ENCODE data around the gene KRTAP9-7. TPM values are rescaled to one million over a fixed set of nuclear protein-coding genes. Genes with fewer than 3 reads are reported as not detected.

The KRTAP9-7 gene
- polyA plus RNA-seq, 1 donor (not counting 4 experiments of a cell fraction or from before 2014, with no cell fraction given): not detected

- Histone ChIP-seq H3K4me2 (ENCODE audit: control insufficient read depth, extremely low read depth, insufficient read depth, low read depth, low read length) (no peak overlapping the region), H3K9me3 (ENCODE audit: control insufficient read depth, low read depth, low read length) (no peaks in the 10 kb centered on the region), H3K27ac (ENCODE audit: control insufficient read depth, insufficient read depth, low read length) (no peak overlapping the region), H4K20me1 (ENCODE audit: control insufficient read depth, extremely low read depth, insufficient read depth, low read length) (no peaks in the 10 kb centered on the region), H2AFZ (ENCODE audit: control insufficient read depth, low read length) (no peak overlapping the region), H3K9me1 (ENCODE audit: control insufficient read depth, extremely low read depth, insufficient read depth, low read length) (no peaks in the 10 kb centered on the region), H3K9ac (ENCODE audit: control insufficient read depth, extremely low read depth, insufficient read depth, low read length) (no peak overlapping the region), H3K36me3 (ENCODE audit: control insufficient read depth in 2 of 2, extremely low read depth in 1 of 2, insufficient read depth in 2 of 2, low read length in 2 of 2) (no peaks in the 10 kb centered on the region), H3K79me2 (ENCODE audit: control insufficient read depth, insufficient read depth, low read length) (no peaks in the 10 kb centered on the region), H3K4me1 (ENCODE audit: control insufficient read depth, extremely low read depth, insufficient read depth, low read length) (peaks cover 7% of the 10 kb centered on the region), H3K4me3 (ENCODE audit: control insufficient read depth in 2 of 3, extremely low read depth in 1 of 3, insufficient read depth in 2 of 3, low read depth in 1 of 3, low read length in 3 of 3) (no peak overlapping the region), H3K27me3 (ENCODE audit: control insufficient read depth, extremely low read depth, insufficient read depth, low read length) (no peaks in the 10 kb centered on the region)
- no peak for FAIRE-seq
- no peak for TF ChIP-seq CTCF (optimal IDR thresholded peaks at IDR 0.05 in 1 of 3, IDR thresholded peaks at IDR 0.05 in 1 of 3, conservative IDR thresholded peaks at IDR 0.05 in 1 of 3; ENCODE audit: extremely low read depth in 1 of 3, insufficient read depth in 2 of 3, low read length in 3 of 3)
- TF ChIP-seq EZH2 (IDR thresholded peaks at IDR 0.05; ENCODE audit: low read length): no peak
- DNase-seq (ENCODE audit: low read depth, low spot score): no peak
- dilution Hi-C loops (cut with MboI; ENCODE audit: extremely low pct_ligation_motif_present, low sequenced_read_pairs): no loop called here
Observed at GRCh38 chr17:41307647-41308046, 32.1 kb downstream of the KRTAP9-7 start.

GRCh38 chr17:41308251-41308917, 32.9 kb downstream of the KRTAP9-7 start:
- Histone ChIP-seq H3K9me1 (ENCODE audit: control insufficient read depth, extremely low read depth, insufficient read depth, low read length) (no peaks in the 10 kb centered on the region), H3K4me1 (ENCODE audit: control insufficient read depth, extremely low read depth, insufficient read depth, low read length) (peaks cover 6% of the 10 kb centered on the region), H3K79me2 (ENCODE audit: control insufficient read depth, insufficient read depth, low read length) (no peaks in the 10 kb centered on the region), H2AFZ (ENCODE audit: control insufficient read depth, low read length) (peak overlapping the region; percentile 89), H3K4me2 (ENCODE audit: control insufficient read depth, extremely low read depth, insufficient read depth, low read depth, low read length) (peak overlapping the region; percentile 25), H3K27ac (ENCODE audit: control insufficient read depth, insufficient read depth, low read length) (no peak overlapping the region), H3K9ac (ENCODE audit: control insufficient read depth, extremely low read depth, insufficient read depth, low read length) (no peak overlapping the region), H3K9me3 (ENCODE audit: control insufficient read depth, low read depth, low read length) (no peaks in the 10 kb centered on the region), H3K27me3 (ENCODE audit: control insufficient read depth, extremely low read depth, insufficient read depth, low read length) (no peaks in the 10 kb centered on the region), H3K36me3 (ENCODE audit: control insufficient read depth in 2 of 2, extremely low read depth in 1 of 2, insufficient read depth in 2 of 2, low read length in 2 of 2) (no peaks in the 10 kb centered on the region), H3K4me3 (ENCODE audit: control insufficient read depth in 2 of 3, extremely low read depth in 1 of 3, insufficient read depth in 2 of 3, low read depth in 1 of 3, low read length in 3 of 3) (no peak overlapping the region), H4K20me1 (ENCODE audit: control insufficient read depth, extremely low read depth, insufficient read depth, low read length) (no peaks in the 10 kb centered on the region)
- dilution Hi-C loops (cut with MboI; ENCODE audit: extremely low pct_ligation_motif_present, low sequenced_read_pairs): no loop called here
- TF ChIP-seq CTCF (optimal IDR thresholded peaks at IDR 0.05 in 1 of 3, IDR thresholded peaks at IDR 0.05 in 1 of 3, conservative IDR thresholded peaks at IDR 0.05 in 1 of 3; ENCODE audit: extremely low read depth in 1 of 3, insufficient read depth in 2 of 3, low read length in 3 of 3) (no peak), EZH2 (IDR thresholded peaks at IDR 0.05; ENCODE audit: low read length) (no peak)
- DNase-seq (ENCODE audit: low read depth, low spot score): no peak
- peak; percentile 84 for FAIRE-seq

Measured in keratinocyte (primary cell).